GM21786 (cell line): Measurements from ENCODE around the gene SLC37A1.

Experiments
- ATAC-seq: cut with Tn5 transposase; IDR thresholded peaks from one replicate; pipeline ENCODE4 v1.9.1; 2021; ENCODE audit not compliant: unreplicated experiment

Gene SLC37A1

DNA sequence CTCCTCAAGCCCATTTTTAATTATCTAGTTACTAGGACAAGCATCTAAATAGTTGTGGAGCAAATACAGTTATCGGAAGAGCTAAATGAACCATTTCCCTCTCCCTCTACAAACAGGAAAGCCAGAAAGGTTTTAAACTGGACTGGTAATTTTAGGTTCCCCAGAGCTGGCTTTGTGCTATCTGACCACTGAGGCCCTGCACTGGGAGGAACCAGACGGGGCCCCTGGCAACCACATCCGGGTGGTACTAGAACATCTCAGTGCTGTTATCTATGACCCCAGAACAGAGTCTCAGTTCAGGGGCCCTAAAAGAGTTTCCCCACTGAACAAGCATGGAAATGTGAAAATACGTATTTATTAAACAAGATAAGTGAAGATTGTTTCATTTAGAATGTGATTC is 9.9 kb upstream of the SLC37A1 start:
- no peak for ATAC-seq

DNA sequence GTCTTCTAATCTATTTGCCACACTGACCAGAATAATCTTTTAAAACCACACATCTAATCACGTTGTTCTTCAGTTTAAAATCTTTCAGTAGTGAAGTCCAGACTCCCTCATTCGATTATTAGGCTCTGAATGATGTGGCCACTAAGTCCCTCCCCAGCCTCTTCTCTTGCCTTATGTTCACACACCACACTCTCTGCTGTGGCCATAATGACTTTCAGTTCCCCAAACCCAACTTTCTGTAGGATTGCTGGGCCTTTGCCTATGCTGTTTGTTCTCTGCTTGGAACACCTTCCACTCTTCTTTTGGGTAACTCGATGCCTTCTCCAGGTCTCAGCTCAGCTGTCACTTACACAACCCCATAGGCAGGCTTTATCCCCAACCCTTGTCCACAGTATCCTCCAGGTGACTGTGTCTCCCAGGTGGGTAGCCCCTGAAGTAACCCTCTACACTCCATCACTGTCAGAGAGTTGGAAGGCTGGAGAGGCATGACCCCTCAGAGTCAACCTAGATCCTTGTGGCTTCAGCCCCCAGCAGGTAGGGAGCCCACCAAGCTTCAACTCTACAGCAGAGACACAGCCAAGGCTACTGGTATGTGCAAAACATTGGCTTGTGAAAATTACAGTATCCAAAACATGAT is 8.4 kb upstream of the SLC37A1 start:
- peak; percentile 95 for ATAC-seq

DNA sequence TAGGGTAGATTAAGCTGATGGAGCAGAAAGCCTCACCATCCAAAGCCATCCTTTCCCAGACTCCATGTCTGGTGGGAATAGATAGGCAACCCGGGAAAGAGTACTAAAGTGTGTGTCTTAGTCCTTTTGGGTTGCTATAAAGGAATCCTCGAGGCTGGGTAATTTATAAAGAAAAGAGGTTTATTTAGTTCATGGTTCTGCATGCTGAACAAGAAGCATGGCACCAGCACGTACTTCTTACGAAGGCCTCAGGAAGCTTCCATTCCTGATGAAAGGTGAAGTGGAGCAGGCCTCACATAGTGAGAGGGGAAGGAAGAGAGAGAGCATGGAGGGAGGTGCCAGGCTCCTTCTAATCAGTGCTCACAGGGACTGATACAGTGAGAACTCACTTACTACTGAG is 6.2 kb upstream of the SLC37A1 start:
- ATAC-seq, result no peak

DNA sequence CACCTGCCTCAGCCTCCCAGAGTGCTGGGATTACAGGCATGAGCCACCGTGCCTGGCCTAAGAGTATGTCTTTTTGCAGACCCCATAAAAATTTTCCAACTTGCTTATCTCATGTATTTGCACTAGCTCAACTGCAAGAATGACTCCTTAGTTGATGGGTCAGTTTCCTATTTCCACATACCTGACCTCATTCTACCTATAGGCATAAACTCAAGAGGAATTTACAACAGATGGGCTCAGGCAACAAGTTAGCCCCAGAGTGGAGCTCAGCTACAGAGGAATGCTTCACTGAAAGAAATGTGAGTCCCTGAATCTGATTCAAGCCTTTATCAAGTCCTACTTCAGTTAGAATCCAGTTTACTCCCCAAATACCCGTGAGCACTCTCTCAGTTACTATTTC is 5.3 kb upstream of the SLC37A1 start:
- no peak for ATAC-seq

DNA sequence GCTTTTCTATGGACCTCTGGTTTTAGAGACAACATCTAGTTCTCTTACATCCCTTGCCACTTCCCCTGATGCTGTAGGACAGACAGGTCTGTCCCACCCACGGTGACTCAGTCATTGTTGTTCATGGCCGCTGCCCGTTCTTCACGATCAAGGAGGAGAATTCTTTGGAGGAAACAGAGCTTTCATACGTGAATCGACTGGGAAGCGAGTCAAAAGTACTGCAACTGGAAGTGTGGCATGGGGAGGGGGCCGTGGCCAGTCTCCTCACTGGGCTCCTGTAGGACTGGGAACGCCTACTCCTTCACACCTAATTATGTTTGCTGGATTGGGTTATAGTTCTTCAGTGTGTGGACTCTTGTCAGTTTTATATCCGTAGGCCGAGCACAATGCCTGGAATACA is 4.4 kb upstream of the SLC37A1 start:
- ATAC-seq, result no peak

DNA sequence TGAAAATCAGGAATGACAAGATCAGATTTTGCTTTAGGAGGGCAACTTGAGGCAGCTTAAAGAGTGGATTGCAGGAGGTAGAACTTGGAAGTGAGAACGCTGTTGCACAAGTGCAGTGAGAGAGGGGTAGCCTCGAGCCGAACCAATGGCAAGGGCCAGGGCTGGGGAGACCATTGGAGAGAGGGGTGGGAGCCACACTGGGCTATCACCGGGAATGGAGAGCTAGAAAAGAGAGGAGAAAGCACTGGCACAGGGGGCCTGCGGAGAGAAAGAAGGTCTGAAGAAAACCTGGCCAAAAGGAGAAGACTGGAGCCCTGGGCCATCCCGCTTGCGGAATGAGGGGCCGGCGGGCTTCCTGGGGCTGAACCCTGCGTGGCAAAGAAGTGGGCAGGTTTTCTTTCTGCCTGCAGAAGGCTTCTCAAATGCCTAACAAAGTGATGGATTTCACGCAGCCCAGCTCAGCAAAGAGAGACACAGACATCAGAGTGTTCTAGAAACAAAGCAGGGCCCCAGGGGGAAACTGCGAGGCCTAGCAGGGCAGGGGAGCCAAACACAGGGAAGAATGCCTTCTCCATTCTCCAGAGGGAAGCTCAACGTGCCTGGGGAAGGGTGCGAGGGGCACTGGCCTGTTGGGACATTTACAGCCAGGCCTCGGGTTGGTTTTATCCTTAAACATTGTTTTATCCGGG is 1.2 kb upstream of the SLC37A1 start:
- ATAC-seq, result no peak

DNA sequence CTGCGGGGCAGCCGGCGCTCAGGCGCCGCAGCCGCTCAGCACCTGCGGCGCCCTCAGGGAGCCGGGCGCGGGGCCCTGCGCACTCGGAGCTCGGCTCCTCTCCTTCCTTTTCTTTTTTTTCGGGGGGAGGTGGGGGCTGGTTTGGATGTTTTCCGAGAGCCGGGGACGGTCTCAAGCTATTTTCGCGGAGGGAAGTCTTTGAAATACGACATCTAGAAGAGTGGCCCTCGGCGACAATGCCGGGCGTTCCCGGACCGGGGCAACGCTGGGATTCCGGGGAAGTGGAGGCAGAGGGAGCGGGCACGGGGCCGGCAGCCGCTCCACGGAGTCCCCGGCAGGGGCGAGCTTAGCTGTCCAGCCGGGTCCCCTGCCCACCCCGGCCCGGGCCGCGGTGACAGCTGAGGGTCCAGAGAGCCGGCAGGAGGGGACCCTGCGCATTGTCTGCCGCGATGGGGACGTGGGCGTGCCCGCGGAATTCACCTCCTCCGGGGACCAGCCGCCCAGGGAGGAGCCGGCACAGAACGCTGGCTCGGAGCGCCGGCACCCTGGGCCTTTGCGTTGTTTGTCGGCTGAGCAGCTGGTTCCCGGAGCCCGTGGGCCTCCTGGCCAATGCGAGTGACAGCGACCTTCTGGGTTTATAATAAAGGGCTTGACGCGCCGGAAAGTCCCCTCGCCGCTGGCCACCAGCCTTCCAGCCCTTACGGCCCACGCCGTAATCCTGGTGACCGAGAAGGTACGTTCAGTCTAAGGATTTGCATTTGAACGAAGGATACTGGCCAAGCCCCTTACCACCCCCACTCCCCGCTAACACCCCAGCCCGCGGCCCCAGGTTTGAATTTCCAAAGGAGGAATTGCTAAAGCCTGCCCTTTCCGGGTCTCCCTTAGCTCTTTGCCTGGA is 582 bp downstream of the SLC37A1 start:
- ATAC-seq, result no peak

DNA sequence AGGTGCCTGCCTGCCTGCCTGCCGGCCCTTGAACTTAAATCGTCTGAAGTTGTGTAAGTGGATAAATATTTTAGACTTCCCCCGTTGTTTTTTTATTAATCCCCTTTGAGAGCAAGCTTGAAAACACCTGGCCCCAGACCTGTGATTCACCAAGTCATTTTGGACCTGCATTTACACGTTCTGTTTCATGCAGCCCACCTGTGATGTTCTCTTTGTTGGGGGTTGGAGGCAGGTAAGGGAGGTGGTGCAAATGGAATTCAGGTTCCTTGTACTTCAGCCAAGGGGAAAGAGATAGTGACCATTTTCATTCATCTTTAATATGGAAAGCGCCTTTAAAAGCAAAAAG is 1.2 kb downstream of the SLC37A1 start:
- ATAC-seq, result no peak

DNA sequence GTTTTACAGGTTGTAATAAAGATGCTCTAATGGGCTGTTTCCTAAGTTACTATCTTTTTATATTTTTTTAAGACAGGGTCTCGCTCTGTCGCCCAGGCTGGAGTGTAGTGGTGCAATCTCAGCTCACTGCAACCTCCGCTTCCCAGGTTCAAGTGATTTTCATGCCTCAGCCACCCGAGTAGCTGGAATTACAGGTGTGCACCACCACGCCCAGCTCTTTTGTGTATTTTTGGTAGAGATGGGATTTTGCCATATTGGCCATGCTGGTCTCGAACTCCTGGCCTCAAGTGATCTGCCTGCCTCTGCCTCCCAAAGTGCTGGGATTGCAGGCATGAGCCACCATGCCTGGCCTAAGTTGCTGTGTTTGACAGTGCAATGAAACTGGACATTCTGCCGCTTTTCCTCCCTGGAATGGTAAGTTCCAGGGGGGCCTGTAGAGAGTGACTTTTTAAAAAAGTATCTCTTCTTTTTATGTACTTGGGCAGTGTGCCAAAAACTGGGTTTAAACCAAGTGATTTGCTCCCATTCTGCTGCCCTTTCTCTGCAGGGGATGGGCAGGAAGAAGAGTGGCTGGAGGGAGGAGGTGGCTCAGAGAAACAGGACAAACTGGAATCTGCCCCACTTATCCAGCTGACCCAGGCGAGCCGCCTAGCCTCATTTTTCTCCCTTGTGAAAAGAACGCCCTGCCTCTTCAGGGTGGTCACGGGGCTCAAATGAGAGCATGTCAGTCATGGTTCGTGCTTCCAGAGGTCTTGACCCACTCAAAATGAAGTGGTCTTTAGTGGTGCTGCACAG is 2.3 kb downstream of the SLC37A1 start:
- no peak for ATAC-seq

DNA sequence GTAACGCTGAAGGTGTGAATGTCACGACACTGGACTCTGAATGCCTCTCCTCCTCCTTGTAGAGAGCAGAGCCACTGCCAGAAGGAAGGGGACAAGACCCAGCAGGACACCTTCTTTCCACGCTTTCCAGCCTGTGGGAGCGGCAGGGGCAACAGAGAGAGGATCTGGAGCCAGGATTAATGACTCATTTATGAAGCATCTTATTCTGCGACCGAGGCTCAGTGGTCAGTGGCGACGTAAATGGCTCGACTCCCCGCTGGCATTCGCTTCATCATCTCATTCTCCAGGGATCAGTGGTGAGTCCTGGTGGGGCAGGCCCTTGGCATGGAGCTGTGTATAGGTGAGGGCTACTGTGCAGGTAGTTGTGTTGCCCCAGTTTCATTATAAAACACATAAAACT is 4.6 kb downstream of the SLC37A1 start:
- ATAC-seq, result no peak

DNA sequence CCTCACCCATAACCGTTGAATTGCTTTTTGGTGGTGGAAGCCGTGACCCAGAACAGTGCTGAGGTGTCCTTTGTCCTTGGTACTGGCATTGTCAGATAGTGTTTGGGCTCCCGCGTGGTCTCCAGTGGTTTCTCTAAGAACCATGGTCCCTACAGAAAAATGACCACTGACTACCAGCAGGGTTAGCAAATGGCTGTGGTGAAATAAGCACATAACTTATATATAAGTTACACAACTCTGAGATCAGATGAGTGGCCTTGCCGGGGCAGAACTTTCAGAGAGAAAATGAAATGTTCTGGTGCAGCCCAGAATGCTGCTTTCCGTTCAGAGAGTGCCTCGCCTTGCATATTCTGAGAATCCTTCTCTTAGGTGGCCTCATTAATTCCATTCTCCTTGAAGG is 5.0 kb downstream of the SLC37A1 start:
- no peak for ATAC-seq

DNA sequence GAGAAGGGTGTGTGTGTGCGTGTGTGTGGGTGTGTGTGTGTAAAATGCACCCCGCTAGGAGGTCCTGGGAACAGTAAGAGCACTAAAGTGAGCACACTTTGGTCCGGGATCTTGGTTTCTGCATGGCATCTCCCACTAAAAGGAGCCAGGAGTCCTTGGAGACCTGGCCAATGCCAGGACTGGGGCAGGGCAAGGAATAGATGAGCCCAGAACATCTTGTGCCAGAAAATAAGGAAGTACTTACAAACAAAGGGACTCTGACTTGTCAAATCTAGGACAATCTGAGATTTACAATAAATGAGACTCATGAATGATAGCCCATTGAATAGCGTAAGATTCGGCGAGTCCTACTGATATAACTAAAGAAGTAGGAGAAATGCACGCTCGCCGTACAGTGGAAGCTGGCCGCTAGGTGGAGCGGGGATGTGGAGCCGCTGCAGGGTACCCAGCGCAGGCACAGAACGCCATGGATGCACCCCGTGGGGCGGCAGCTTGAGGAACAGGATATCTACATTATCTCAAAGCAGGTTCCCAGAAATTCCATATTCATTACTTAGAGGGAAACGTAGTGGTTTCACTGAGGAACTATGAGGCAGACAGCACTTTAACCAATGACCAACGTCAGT is 7.1 kb downstream of the SLC37A1 start:
- ATAC-seq, result no peak

DNA sequence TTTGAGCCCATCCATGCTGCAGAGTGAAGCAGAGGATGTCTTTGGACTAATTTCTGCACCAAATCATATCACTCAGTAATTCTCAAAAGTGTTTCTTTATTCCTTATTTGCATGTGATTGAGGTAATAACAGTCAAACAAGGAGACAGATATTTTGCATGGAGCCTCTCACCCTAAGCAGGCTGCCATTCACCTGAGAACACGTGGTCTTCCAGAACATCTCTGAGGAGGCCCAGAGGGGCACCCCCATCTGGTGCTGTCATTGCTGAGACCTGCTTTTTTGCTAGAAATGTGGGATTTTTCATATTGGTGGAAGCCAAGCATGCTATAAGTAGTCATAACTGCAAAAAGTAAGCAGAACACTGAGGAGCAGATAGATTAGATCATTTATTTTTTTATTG is 7.7 kb downstream of the SLC37A1 start:
- ATAC-seq, result no peak

DNA sequence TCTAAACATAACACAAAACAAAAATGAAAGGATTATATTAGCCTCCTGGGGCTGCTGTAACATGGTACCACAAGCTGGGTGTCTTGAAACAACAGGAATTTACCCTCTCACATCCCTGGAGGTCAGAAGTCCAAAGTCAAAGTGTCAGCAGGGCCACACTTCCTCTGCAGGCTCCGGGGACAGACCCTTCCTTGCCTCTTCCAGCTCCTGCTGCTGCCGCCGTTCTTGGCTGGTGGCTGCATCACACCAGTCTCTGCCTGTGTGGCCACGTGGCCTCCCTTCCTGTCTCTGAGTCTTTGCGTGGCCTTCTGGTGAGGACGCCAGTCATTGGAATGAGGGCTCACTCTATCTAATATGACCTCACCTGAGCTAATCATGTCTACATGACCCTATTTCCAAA is 8.2 kb downstream of the SLC37A1 start:
- ATAC-seq, result no peak

DNA sequence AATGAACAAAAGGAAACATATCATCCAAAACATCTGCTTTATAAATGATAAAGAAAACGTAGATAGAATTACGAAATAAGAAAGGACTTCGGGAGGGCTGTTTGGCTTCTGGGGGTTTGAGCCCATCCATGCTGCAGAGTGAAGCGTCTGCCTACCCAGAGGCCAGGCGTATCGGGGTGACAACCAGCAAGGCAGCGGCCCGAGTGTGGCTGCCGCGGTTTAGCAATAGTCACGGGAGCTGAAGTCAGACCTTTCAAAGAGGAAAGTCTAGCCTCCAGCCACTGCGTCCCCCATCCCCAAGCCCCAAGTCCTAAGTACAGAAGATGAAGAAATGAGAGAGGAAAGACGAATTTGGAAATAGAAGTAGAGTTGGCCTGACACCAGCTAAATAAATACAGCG is 8.6 kb downstream of the SLC37A1 start:
- no peak for ATAC-seq

DNA sequence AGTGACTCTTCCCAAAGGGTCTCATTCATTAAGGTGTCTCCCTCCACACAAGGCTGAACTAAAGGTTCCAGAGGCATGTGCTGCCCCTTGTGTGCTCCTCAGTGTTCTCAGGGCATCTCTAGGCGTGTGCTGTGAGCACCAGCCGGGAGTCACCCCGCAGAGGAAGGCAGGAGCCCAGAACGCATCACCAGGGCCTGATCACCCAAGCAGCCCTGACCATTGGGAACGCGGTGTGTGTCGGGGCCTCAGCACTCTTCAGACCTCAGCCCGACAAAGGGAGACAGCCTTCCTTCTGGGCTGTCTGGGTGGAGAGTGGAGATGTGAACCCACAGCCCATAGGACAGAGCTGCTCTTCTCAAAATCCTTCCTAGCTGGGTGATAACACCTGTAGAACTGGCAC is 9.1 kb downstream of the SLC37A1 start:
- no peak for ATAC-seq

DNA sequence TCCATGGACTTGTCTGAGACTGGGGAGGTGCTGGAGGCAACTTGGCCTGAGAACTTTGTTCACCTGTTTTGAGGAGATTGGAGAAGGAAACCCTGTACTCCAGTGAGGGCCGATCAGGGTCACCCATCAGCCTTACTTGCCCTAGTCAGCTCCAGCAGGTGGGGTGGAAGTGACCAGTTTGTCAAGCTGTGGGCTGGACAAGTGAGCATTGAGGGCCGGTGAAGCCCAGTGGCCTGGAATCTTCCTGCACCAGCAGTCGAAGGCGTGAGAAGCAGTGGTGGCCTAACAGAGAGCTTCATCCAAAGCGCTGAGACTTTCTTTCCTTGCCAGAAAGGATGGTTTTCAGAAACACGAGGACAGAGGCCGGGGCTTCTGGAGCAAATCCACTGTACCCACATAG is 9.6 kb downstream of the SLC37A1 start:
- no peak for ATAC-seq

DNA sequence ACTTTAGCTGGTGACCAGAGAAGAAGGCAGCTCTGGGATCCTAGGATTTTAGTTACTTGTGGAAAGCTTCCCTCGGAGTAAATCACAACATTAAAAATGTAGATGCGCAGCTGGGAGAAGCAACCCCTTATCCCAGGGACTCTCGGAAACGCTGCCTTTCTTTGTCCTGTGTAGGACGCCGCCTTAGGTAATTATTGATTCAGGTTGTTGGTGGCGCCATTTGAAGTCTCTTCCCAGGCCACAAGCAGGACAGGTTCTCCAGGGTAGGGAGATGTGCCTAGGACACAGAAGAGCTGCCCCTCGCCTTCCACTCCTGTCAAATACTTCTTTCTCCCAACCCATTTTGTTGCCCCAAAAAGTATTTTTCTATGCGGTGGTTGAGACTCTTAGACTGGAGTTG is 10.3 kb downstream of the SLC37A1 start:
- no peak for ATAC-seq

DNA sequence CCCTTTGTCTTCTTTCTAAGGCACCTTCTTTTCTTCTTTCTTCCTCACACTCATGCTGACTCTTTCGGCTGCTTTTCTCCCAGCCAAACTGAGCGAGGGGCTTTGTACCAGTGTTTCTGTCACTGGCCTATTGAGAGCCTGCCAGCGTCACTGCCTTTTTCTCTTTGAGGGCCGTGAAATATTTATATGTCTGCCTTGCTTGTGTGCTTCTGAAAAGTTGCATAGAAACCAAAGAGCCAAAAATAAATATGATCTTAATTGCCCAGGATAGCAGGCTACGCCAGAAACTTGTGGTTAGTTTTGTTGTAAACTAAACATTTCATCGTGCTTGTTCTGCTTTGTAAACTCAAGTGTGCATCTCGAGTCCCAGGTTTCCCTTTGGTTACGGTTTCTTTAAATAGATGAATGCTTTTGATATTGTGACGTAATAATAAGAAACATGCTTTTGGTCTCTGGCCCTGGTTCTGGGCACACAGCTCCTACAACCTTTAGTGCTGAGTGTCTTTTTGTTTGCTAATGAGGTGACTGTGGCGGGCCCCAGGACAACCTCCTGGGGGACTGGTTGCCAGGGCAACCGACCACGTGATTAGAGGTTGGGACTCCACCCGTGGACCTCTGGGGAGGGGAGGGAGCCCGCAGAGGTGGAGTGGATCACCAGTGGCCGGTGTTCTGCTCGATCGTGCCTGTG is 10.8 kb downstream of the SLC37A1 start:
- peak; percentile 75 for ATAC-seq

DNA sequence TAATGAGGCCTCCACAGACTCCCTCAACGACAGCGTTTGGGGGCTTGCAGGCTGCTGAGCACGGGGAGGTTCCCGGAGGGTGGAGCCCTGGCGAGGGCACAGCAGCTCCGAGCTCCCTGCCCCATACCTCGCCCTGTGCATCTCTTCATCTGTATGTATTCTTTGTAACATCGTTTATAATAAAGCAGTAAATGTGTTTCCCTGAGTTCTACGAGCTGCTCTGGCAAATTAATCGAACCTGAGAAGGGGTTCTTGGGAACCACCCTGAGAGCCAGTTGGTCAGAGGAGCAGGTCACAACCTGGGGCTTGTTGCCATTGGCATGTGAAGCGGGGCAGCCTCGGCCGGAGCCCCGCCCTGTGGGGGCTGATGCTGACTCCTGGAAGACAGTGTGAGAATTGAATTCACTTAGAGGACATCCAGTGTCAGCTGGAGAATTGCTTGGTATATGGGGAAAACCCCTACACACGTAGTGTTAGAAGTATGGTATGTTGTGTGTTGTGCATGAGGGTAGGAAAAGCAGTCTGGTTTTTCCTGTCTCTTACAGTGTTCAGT is 11.5 kb downstream of the SLC37A1 start:
- ATAC-seq, result peak; percentile 29
